ENCODE results near the gene HOXB7.
A peak's percentile ranks its signal among the peaks of the same experiment; 100 is the strongest.

HOXB7 gene

GRCh38 chr17:48596000-48596734 lies 14.7 kb downstream of the HOXB7 start:
- no peak for DNase-seq

- DNase-seq: no peak
These were observed 15.4 kb downstream of the HOXB7 start for GRCh38 chr17:48595278-48595999.

GRCh38 chr17:48594538-48595277 lies 16.1 kb downstream of the HOXB7 start:
- DNase-seq: no peak

- DNase-seq: peak in 5 of 51 donors; percentile 2 to 23 (median 8)
These were observed 16.8 kb downstream of the HOXB7 start for GRCh38 chr17:48593840-48594537.

- no peak for DNase-seq
These were observed 17.5 kb downstream of the HOXB7 start, which contains the start of gene HOXB5 for GRCh38 chr17:48593126-48593829. HOXB5 (minus strand) TSS chr17:48593779; CDS start chr17:48593682, 97 bp downstream.

- DNase-seq: no peak
These were observed 18.2 kb downstream of the HOXB7 start for GRCh38 chr17:48592577-48592976.

- DNase-seq: no peak
These were observed 18.7 kb downstream of the HOXB7 start for GRCh38 chr17:48592057-48592514.

GRCh38 chr17:48591255-48592056 lies 19.4 kb downstream of the HOXB7 start:
- DNase-seq: no peak

GRCh38 chr17:48590607-48591161 lies 20.1 kb downstream of the HOXB7 start:
- DNase-seq: no peak

- DNase-seq: no peak
These were observed 20.8 kb downstream of the HOXB7 start, which contains the start of gene HOXB3 for GRCh38 chr17:48589831-48590606. HOXB3 (minus strand) TSS chr17:48590241; CDS start chr17:48552474, 37,767 bp downstream.

- DNase-seq: no peak
These were observed 21.6 kb downstream of the HOXB7 start for GRCh38 chr17:48589060-48589830.

GRCh38 chr17:48588528-48588927 lies 22.3 kb downstream of the HOXB7 start:
- DNase-seq: no peak

GRCh38 chr17:48588074-48588415 lies 22.8 kb downstream of the HOXB7 start:
- no peak for DNase-seq

GRCh38 chr17:48587276-48588073 lies 23.3 kb downstream of the HOXB7 start:
- DNase-seq: no peak

- DNase-seq: no peak
These were observed 24.2 kb downstream of the HOXB7 start for GRCh38 chr17:48586355-48587258.

GRCh38 chr17:48584223-48584741 lies 26.5 kb downstream of the HOXB7 start:
- DNase-seq: no peak
